HG02610 (cell line): Measurements from ENCODE around the gene KIFC1.
"Not testable (repeated sequence)": the region's sequence is repeated elsewhere in the genome, so short reads cannot be mapped to it uniquely, and the experiment has no call there.

Experiments used
- ATAC-seq: cut with Tn5 transposase; IDR thresholded peaks from one replicate; pipeline ENCODE4 v1.9.1; 2021; ENCODE audit warnings: mild to moderate bottlenecking, moderate library complexity; ENCODE audit not compliant: unreplicated experiment

KIFC1 gene

GRCh38 chr6:33391278-33391921 is at the start of gene KIFC1:
Gene KIFC1 (plus strand): TSS chr6:33391823. CDS start chr6:33391986, 163 bp downstream.
- peak; percentile 88 for ATAC-seq

GRCh38 chr6:33343606-33343952 is 48.0 kb upstream of the KIFC1 start:
- not testable (repeated sequence) for ATAC-seq

- ATAC-seq = peak; percentile 38
Measured at GRCh38 chr6:33343953-33344611, 47.5 kb upstream of the KIFC1 start.

GRCh38 chr6:33344701-33345697 is 46.6 kb upstream of the KIFC1 start:
- ATAC-seq = no peak

GRCh38 chr6:33346972-33347371 is 44.7 kb upstream of the KIFC1 start:
- ATAC-seq = not testable (repeated sequence)

- ATAC-seq = no peak
Measured at GRCh38 chr6:33347816-33348215, 43.8 kb upstream of the KIFC1 start.

- ATAC-seq = not testable (repeated sequence)
Measured at GRCh38 chr6:33355860-33356259, 35.8 kb upstream of the KIFC1 start.

- no peak for ATAC-seq
Measured at GRCh38 chr6:33356295-33356694, 35.3 kb upstream of the KIFC1 start.

- ATAC-seq = not testable (repeated sequence)
Measured at GRCh38 chr6:33357160-33357871, 34.3 kb upstream of the KIFC1 start.

GRCh38 chr6:33359331-33359730 is 32.3 kb upstream of the KIFC1 start:
- no peak for ATAC-seq

GRCh38 chr6:33363486-33363885 is 28.1 kb upstream of the KIFC1 start:
- not testable (repeated sequence) for ATAC-seq

GRCh38 chr6:33364475-33365205 is 27.0 kb upstream of the KIFC1 start:
- not testable (repeated sequence) for ATAC-seq

- ATAC-seq = not testable (repeated sequence)
Measured at GRCh38 chr6:33365206-33365971, 26.2 kb upstream of the KIFC1 start.

GRCh38 chr6:33367009-33367714 is 24.5 kb upstream of the KIFC1 start:
- no peak for ATAC-seq

GRCh38 chr6:33367715-33368025 is 24.0 kb upstream of the KIFC1 start:
- ATAC-seq = not testable (repeated sequence)

GRCh38 chr6:33371901-33372300 is 19.7 kb upstream of the KIFC1 start:
- ATAC-seq = not testable (repeated sequence)

- ATAC-seq = no peak
Measured at GRCh38 chr6:33372526-33373123, 19.0 kb upstream of the KIFC1 start.
